Activated CD4-positive, CD25-positive, alpha-beta regulatory T cell treated with anti-CD3 and anti-CD28 coated beads, Interleukin-2, amount 50 U/mL, for 16 hours (primary cell): ENCODE measurements around the gene LTBR.

Experiments
- DNase-seq: peaks from one replicate; pipeline ENCODE4 v3.0.0-alpha.2; 2020; ENCODE audit warnings: low read depth, low spot score

Gene LTBR

DNA sequence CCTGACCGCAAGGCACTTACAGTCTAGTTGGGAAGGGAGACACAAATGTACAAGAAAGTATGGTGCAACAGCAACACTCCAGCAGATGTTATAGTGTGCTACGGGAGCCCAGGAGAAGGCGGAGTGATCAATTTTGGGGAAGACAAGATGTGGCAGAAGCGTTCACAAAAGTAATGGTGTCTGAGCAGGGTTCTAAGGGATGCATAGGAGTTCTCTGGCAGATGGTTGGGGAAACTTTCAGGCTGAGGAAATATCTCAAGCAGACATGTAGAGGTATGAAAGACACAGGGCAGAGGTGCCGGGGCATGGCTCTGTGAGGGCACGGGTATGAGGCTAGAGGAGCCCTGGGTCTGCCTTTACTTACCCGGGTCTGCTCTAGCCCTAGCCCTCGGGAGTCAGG, 37.0 kb upstream of the LTBR start:
- no peak for DNase-seq

DNA sequence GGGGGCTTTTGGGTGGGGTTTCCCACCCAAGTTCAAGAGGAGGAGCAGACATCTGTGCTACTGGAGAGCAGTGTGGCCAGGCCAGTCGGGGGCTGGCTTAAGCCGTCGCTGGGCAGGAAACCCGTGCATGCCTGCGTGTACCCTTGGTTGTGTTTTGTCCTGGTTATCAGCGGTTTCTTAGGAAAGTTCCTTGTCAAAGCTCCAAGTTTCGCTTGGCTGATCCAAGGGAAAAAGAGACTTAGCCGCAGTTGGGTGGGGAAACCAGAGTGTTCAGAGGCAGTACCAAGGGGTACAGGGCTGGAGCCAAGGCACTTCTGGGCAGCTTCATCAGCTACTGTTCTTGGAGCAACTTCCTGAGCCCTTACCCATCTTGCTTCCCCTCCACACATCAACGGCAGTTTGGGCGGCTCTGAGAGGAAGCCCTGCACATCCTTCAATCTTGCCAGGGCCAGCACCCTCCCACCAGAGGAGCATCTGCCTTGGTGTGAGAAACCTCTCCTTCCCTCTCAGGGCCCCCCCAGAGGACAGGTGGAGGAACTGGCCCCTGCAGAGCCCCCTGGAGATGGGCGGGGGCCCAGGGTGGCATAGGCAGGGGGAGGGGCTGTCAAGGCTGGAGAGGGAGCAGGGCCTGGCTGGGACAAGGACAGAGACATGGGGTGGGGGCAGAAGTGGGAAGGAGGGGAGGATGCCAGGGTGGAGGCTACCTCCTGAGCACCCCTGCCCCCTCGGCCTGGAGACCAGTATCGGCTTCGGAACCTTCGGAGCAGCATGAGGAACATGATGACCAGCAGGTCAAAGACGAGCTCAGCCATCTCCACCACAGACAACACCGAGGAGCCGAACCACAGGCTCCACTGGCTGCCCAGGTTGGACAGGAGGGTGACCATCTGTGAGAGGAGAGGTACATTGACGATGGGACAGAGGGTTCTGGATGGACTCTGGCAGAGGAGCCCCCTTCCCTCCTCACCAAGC, 36.3 kb upstream of the LTBR start:
- no peak for DNase-seq

DNA sequence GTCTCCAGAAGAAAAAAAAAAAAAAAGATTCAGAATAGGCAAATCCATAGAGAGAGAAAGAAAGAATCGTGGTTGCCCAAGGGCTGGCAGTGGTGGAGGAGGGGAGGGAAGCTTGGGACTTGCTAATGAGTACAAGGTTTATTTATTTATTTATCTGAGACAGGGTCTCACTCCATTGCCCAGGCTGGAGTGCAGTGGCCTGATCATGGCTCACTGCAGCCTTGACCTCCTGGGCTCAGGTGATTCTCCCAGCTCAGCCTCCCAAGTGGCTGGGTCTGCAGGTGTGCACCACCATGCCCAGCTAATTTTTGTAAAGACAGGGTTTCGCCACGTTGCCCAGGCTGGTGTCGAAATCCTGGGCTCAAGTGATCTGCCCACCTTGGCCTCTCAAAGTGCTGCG, 32.3 kb upstream of the LTBR start:
- no peak for DNase-seq

DNA sequence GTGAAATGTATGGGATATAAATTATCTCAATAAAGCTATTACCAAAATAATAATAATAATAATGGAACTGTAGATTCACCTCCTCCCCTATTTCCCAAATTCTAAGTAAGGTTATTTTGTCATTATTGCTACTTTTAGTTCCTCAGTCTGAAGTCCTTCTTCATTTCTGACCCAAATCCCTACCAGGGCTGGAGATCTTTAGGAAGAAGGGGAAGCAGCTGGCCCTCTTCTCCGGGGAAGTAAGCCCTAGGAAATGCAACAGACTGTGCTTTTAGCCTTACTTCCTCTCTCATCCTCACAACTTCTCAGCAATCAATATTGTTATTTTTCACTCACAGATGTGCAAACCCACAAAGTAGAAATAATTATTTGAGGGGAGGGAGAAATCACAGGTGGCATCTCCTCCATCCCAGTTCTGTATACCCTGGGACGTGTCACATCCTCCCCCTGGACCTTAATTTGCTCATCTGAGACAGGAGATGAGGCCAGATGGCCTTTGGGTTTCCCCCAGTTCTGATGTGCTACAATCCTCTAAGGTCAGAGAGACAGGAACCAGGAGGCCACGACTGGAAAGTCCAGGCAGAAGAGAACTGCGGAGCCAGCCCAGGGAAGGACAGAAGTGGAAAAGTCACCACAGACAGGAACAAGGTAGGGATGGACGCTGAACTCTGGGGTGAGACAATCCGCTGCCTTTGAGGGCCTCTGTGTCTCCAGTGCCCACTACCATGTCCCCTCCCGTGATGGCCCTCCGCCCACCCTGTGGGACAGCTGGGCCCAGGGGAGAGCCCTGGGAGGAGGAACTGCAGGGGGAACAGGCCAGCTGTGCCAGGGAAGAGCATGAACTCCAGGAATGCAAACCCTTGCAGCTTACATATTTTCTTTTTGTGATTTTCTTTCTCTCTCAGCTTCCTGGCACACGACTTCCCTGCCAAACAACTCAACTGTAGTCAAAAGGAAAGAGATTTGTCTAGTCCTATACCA, 31.5 kb upstream of the LTBR start:
- no peak for DNase-seq

DNA sequence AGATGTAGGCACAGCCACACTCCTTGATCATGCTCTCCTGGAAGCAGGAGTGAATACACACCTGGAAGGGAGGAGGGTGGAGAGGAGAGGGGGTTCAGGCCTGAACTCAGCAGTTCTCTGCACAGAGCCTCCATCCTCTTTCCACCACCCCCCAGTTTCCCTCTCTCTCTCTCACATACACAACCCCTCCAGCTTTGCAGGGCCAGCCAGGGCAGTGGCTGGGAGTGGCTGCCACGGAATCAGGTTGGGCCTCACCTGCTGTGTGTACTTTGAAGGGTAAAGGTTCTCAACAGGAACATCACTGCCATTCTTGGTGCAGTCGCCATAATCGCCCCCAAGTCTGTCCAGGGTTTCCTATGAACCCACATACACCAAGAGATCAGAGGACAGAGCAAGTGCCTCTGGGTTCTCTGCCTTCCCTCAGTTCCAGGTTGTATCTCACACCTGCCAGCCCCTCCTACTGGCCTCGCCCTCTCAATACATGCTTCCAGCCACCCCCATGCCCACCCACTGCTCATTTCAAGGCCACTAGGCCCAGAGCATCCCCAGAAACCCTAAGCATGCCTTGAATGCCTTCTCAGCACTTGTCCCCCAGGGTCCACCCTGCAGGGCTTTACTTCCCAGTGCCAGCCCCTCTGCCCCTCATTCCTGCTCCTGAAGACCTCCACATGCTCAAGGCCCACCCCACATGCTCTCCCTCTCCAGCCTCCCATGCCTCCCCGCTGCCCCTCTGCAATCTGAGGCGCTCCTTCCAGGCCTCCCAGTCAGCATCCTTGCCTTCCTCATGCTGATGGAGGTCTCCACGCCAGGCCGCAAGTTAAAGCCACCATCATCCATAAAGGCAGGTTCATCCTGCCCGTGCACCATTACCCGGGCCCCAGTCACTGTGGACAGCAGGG, 29.2 kb upstream of the LTBR start:
- no peak for DNase-seq

DNA sequence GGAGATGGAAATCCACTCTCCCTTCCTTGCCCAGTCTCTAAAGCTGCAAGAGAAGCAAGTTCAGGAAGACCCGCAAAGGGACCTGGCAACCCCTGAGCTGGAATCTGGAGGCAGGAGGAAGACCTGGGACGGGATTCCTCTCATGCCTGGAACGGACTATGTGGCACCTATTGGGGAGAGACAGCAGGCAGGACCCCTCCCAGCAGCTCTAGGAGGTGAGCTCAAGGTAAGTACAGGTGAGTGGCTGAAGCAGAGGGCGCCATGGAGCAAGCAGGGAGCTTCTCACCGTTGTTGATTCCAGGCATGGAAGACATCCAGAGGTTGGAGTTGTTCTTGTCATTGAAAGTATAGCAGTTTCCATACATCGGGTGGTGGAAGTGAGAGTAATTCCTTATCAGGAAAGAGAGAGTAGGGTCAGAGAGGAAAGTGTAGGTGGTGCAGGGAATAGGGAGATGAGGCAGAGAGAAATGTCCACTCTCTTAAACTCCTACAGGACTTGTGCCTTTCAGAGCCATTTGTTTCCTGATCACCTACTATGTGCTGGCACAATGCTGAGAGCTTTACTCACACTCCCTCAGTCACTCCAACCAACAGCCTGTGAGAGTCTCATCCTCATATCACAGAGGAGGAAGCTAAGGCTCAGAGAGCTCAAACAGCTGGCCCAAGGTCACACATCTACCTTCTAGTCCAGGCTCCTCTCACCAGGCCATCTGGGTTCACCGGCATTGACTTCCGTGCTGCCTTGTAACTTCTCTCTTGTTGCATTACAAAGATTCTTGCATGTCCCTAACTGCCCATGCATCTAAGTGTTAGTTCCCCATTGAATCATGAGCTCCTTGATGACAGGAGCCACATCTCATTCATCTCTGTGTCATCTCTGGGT, 28.2 kb upstream of the LTBR start:
- no peak for DNase-seq

DNA sequence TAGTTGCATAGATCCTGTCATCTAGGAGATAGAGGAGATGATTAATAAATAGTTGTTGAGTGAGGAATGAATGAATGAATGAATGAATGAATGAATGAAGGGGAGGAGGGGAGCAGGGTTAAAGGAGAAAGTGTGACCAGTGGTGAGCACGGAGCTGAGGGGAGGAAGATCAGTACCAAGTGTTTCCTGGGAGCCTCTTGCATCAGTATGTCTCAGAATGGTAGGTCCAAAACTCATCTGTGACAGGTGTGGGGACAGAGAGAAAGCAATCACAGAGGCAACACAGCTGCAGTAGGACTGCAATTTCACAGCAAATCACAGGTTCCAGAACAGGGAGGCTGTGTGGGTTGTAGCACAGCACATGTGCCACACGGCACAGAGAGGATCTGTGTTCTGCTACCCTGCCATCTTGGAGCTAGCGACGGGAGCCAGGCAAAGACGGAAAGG, 27.6 kb upstream of the LTBR start:
- no peak for DNase-seq

DNA sequence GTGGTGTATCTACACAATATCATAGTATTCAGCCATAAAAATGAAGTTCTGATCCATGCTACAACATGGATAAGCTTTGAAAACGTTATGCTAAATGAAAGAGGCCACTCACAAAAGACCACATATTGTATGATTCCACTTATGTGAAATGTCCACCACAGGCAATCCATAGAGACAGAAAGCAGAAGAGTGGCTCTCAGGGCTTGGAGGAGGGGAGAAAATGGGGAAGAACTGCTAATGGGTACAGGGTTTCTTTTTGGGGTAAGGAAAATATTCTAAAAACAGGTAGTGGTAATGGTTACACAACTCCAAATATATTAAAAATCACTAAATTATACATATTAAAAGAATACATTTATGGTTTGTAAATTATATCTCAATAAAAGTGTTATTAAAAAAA, 25.1 kb upstream of the LTBR start:
- DNase-seq, result no peak

DNA sequence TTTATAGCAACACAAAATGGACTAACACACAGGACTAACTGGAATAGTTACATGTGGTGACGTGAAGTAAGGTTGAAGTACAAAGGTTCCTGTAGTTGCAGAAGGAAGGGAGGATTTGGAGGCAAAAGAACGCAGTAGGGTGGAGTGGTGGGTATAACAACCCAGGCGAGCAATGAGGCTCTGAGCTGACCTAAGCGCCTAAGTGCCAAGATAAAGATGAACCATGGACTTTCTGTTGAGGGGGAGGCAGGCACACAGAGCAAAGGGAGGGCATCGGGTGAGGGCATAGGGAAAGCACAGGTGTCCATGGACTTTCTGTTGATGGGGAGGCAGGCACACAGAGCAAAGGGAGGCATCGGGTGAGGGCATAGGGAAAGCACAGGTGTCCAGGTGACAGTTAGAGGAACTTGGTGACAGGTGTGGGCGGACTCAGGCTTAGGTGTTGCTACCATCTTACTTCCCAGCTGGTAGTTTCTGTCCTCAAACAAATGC, 23.8 kb upstream of the LTBR start:
- no peak for DNase-seq

DNA sequence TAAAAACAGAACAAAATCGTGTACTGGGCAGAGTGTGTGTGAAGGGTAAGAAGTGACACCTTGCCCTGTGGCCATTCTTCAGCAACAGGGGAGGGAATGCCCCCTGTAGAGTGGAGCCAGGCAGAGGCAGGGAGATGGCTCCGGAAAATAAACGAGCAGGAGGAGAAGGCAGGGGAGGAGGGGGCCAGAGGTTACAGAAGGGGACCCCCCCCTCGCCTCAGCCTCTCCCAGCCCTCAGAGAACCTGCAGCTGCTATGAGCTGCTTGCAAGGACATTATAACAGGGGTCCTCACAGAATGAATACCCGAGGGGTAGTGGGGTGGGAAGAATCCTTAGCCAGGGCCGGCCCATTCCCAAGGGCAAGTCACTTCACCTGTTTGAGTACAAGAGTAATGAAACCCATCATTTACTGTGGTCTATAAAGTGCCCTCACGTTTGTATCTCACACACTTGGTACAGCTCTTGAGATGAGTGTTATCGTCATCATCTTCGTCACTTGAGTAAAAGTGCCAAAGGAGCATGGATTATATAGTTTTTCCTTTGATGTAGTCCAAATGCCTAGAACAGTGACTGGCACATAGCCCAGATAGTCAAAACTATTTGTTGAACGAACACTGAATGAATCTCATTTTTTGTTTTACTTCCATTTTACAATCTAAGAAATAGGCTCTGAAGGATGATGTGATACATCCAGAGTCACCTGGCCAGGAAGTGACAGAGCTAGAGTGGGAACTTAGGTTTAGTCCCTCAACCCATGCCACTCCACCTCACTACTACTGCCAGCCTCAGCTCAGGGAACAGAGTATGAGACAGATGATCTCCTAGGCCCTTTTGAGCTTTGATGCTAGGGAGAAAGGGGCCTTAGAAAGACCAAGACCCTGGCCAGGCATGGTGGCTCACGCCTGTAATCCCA, 23.1 kb upstream of the LTBR start:
- DNase-seq, result no peak

DNA sequence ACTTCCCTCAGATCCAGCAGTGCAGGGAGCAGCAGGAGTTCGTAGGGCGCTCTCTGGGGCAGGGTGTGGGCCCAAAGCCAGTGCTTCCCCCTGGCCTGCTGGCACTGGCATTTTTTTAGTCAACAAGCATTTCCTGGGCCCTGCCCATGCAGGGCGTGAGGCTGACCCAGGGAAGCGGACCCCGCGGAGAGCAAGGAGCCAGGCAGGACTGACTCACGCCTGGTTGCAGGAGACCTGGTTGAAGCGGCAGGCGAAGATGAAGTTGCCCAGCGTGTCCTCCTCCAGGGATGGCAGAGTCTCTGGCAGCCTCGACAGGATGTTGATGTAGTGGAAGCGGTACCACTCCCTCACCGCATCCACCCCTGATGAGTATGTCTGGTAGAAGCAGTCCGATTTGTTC, 22.1 kb upstream of the LTBR start:
- no peak for DNase-seq

DNA sequence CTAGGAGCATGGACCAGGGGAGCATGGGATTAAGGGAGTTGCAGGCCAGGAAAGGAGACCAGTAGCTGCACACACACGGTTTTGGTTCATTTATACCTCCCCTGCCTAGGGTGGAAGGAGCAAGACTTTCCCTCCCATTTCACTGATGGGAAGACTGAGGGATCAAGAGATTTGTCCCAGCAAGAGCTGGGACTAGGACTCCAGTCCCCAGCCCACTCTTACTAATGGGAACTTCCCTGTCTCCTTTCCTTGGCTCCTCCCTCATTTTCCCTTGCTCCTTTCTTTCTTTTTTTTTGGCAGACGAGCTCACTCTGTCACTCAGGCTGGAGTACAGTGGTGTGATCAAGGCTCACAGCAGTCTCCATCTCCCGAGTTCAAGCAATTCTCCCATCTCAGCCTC, 21.6 kb upstream of the LTBR start:
- DNase-seq, result no peak

DNA sequence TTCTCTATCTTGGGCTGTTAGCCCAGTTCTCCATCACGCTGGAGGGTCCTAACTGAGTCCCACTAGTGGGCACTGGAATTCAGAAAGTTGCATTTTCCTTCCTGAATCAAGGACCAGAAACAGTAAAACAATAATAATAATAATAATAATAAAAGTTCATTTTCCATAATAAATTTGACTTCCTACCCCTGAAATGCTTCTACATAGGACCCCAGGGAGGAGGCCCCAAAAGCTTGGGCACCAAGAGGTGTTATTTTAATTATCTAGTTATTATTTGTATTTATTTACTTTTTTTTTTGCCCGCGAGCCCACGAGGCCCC, 21.0 kb upstream of the LTBR start:
- DNase-seq, result no peak

DNA sequence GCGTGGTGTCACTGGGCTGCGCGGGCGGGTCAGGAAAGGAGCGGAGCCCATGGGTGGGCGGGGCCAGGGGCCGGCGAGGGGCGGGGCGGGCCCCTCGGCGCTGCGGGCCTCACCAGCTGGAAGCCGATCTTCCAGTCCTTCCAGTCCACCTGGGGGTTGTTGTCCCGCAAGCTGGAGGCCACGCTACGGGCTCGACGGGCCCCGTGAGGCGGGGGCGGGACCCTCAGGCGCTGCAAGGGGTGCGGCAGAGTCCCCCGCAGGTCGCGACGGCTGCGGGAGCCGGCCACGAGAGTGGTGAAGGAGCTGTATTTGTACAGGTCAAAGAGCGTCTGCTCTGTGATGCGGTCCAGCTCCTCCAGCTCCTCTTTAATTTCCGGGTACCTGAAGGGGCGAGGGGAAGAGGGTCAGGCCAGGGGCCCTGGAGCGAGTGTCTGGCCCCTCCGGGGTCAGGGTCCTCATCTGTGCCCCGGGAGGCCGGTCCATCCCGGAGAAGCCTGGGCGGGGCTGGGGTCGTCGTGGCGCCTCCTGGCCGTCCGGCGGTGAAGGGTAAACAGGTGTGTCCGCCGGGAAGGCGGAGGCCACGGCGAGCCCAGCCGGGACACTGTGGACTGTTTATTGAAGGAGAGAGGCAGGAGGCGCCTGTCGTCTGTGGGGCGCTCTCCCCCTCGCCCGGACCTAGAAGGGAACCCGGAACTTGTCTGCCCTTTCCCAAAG, 20.5 kb upstream of the LTBR start:
- peak; percentile 33 for DNase-seq

DNA sequence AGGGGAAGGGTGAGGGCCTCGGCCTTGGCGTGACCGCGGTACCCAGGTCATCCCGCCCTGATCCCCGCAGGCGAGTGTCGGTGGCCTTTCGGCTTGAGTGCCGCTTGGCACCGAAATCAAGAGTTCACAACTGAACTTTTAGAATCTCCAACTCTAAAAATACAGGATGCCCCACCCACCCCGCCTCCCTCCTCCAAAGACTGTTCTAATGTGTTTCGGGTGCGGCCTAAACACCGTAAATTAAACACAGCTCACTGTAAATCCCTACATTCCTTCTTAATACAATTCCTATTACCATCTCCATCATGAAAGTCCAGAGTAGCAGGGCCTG, 20.0 kb upstream of the LTBR start:
- no peak for DNase-seq

DNA sequence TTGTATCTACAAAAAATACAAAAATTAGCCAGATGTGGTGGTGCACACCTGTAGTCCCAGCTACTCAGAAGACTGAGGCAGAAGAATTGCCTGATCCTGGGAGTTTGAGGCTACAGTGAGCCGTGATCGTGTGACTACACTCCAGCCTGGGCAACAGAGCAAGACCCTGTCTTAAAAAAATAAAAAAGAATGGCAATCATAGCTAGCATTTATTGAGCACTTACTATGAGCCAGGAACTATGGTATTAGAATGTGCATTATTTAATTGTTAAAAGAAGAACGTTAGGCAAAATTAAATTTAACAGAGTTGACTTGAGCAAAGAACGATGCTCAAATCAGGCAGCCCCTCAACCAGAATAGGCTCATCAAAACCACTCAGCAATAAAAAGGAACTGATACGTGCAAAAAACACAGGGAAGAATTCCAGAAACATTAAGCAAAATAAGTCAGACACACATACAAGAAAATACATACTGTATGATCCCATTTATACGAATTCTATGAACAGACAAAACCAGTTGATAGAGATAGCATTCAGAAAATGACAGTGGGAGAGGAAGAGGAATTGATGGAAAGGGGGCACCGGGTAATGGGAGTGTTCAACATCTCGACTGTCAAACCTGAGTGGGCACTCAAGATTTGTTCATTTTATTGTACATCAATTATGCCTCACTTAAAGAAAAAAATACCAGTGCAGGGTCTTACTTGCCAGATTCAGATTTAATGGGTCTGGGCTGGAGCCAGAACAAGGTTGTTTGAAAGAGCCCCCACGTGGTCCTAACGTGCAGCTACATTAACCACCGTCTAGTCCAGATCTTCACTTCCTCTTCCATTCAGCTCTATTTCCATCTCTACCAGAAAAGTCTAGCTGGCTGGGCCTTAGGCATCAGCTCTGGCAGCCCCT, 16.6 kb upstream of the LTBR start:
- no peak for DNase-seq

DNA sequence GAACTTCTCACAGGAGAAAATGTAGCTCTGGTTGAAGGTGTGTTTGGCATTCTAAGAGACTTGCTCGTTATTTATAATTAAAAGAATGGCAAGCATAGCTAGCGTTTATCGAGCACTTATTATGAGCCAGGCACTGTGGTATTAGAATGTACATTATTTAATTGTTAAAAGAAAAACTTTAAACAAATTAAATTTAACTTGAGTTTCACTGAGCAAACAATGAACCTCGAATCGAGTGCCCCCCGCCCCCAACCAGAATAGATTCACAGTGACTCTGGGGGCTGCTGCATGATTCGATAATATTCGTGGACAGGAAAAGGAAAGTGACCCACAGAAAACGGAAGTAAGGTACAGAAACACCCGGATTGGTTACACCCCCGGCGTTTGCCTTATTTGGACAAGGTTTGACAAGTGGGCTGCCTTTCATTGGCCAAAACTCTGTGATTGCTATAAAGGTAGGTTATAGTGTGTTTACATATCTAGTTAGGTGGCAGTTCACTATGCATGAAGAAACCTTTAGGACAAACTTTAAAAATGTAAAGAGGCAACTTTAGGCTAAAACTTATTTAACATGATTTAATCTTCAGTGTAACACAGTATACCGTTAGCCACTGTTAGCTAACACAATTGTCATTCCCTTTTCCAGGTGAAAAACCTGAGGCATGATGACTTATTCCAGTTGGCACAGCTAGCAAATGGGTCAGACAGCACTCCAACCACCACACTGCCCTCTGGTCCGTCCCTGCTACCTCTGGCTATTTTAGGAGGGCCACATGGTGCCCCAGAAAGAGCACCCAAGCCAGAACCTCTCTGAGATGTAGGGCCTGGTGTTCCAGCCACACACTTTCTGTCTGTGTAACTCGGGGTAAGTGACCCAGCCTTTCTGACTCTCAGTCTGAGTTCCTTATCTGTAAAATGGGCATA, 15.7 kb upstream of the LTBR start:
- no peak for DNase-seq
